Activated CD4-positive, alpha-beta memory T cell treated with anti-CD3 and anti-CD28 coated beads for 36 hours (primary cell): ENCODE data around the gene ZNF814. TPM values are rescaled to one million over a fixed set of nuclear protein-coding genes. Genes with fewer than 3 reads are reported as not detected.
"Not testable (repeated sequence)": the region's sequence is repeated elsewhere in the genome, so short reads cannot be mapped to it uniquely, and the experiment has no call there.

Experiments
- CTCF ChIA-PET: fragments of 350-600 bp; sonication (Branson Sonifier 250); formaldehyde crosslinking; loops from one replicate; lab custom pipeline; 2021; ENCODE audit warnings: antibody characterized with exemption, inconsistent platforms; lab: Charles Lee
- POLR2A ChIA-PET: fragments of 350-600 bp; sonication (Branson Sonifier 250); formaldehyde crosslinking; loops from one replicate; lab custom pipeline; 2021; ENCODE audit warnings: antibody characterized with exemption; lab: Charles Lee
- DNase-seq: peaks from one replicate; pipeline ENCODE4 v3.0.0-alpha.2; 2020
- H3K27ac Mint-ChIP-seq: one replicate; pipeline ENCODE4 v1.8.0; 2021; ENCODE audit warnings: mixed read lengths
- H3K27me3 Mint-ChIP-seq: one replicate; pipeline ENCODE4 v1.8.0; 2021; ENCODE audit warnings: mixed read lengths
- H3K36me3 Mint-ChIP-seq: one replicate; pipeline ENCODE4 v1.8.0; 2021; ENCODE audit warnings: mixed read lengths
- H3K4me1 Mint-ChIP-seq: one replicate; pipeline ENCODE4 v1.8.0; 2021; ENCODE audit warnings: low read depth, mixed read lengths
- H3K4me3 Mint-ChIP-seq: one replicate; pipeline ENCODE4 v1.8.0; 2021; ENCODE audit warnings: mild to moderate bottlenecking, mixed read lengths
- H3K9me3 Mint-ChIP-seq: one replicate; pipeline ENCODE4 v1.8.0; 2021; ENCODE audit warnings: mixed read lengths
- intact Hi-C: fragments of 100-400 bp; cut with micrococcal nuclease; formaldehyde crosslinking; loops from one replicate; pipeline ENCODE4 v1.15.1; 2023
- total RNA-seq, 2 experiments: library from RNA; stranded (reverse); gene quantifications; one replicate each; pipeline ENCODE4 v1.2.3, GENCODE V29; 2021

ZNF814 gene
- total RNA-seq, 2 experiments from 2014 or later, result 10.4 to 12.4 TPM

GRCh38 chr19:57850553-57851017 lies 38.3 kb downstream of the ZNF814 start:
- POLR2A ChIA-PET, result interaction anchor here (1.5 to 1.6 kb wide), 2 partner anchors 31 to 123 kb away, joined by 3 to 5 read pairs; no protein-coding TSS in a partner anchor
- Mint-ChIP-seq H3K9me3 (peaks cover 14% of the 10 kb centered on the region), H3K4me1 (peaks cover 19% of the 10 kb centered on the region), H3K27ac (peak overlapping the region; percentile 90), H3K36me3 (peaks cover 51% of the 10 kb centered on the region), H3K27me3 (no peaks in the 10 kb centered on the region), H3K4me3 (peak overlapping the region; percentile 89)
- intact Hi-C loops, result no loop called here
- CTCF ChIA-PET, result interaction anchor here (0.6 kb wide), 1 partner anchor 21 kb away, joined by 3 read pairs; the partner anchor contains the start of gene ZNF587B
- peak; percentile 51 for DNase-seq

GRCh38 chr19:57849666-57850473 lies 39.0 kb downstream of the ZNF814 start, which contains the start of gene ZNF587:
Gene ZNF587, plus strand, starts transcription at chr19:57849859. Its CDS starts 180 bp downstream, at chr19:57850039.
- H3K4me1 Mint-ChIP-seq, result peaks cover 19% of the 10 kb centered on the region
- ChIA-PET POLR2A (interaction anchor here (0.6 to 1.6 kb wide), 4 partner anchors 30 to 154 kb away, joined by 3 to 5 read pairs (median 4); no protein-coding TSS in a partner anchor), CTCF (interaction anchor here (0.6 kb wide), 1 partner anchor 20 kb away, joined by 3 read pairs; the partner anchor contains the start of gene ZNF587B)
- H3K27ac Mint-ChIP-seq, result peak within 1 kb of the TSS; percentile 90
- peaks cover 51% of the 10 kb centered on the region for H3K36me3 Mint-ChIP-seq
- peaks cover 10% of the 10 kb centered on the region for H3K9me3 Mint-ChIP-seq
- peak within 1 kb of the TSS; percentile 89 for H3K4me3 Mint-ChIP-seq
- DNase-seq, result peak; percentile 85
- H3K27me3 Mint-ChIP-seq, result not testable (repeated sequence)
- intact Hi-C loops, result loop anchor here (5.0 kb wide), 1 partner anchor 38 kb away; the partner anchor contains the start of gene ZNF552

GRCh38 chr19:57849162-57849665 lies 39.6 kb downstream of the ZNF814 start:
- H3K27ac Mint-ChIP-seq, result peak overlapping the region; percentile 90
- CTCF ChIA-PET, H3K27me3 Mint-ChIP-seq, DNase-seq: not testable (repeated sequence)
- intact Hi-C loops, result loop anchor here (5.0 kb wide), 1 partner anchor 37 kb away; the partner anchor contains the start of gene ZNF552
- H3K36me3 Mint-ChIP-seq, result peaks cover 51% of the 10 kb centered on the region
- POLR2A ChIA-PET, result interaction anchor here (0.6 to 1.5 kb wide), 3 partner anchors 30 to 155 kb away, joined by 3 to 4 read pairs (median 3); no protein-coding TSS in a partner anchor
- peak overlapping the region; percentile 89 for H3K4me3 Mint-ChIP-seq
- H3K9me3 Mint-ChIP-seq, result peaks cover 10% of the 10 kb centered on the region
- peaks cover 19% of the 10 kb centered on the region for H3K4me1 Mint-ChIP-seq

- H3K4me3 Mint-ChIP-seq, DNase-seq, CTCF ChIA-PET, H3K27me3 Mint-ChIP-seq, H3K27ac Mint-ChIP-seq, POLR2A ChIA-PET, H3K9me3 Mint-ChIP-seq: not testable (repeated sequence)
- intact Hi-C loops, result loop anchor here (5.0 kb wide), 1 partner anchor 35 kb away; the partner anchor contains the start of gene ZNF552
- peaks cover 45% of the 10 kb centered on the region for H3K36me3 Mint-ChIP-seq
- H3K4me1 Mint-ChIP-seq, result peaks cover 19% of the 10 kb centered on the region
Observed at GRCh38 chr19:57847164-57847563, 41.7 kb downstream of the ZNF814 start.

GRCh38 chr19:57841122-57841763 lies 47.6 kb downstream of the ZNF814 start:
- Mint-ChIP-seq H3K4me1 (peaks cover 11% of the 10 kb centered on the region), H3K27ac (no peak overlapping the region), H3K9me3 (no peaks in the 10 kb centered on the region), H3K27me3 (no peaks in the 10 kb centered on the region), H3K36me3 (peaks cover 50% of the 10 kb centered on the region), H3K4me3 (no peak overlapping the region)
- POLR2A ChIA-PET, result no interaction called here
- DNase-seq, result no peak
- CTCF ChIA-PET, result no interaction called here
- intact Hi-C loops, result no loop called here

- H3K27me3 Mint-ChIP-seq, DNase-seq, CTCF ChIA-PET, POLR2A ChIA-PET, intact Hi-C loops, H3K9me3 Mint-ChIP-seq, H3K4me3 Mint-ChIP-seq: not testable (repeated sequence)
- Mint-ChIP-seq H3K4me1 (peaks cover 11% of the 10 kb centered on the region), H3K36me3 (peaks cover 37% of the 10 kb centered on the region), H3K27ac (peak overlapping the region; percentile 26)
Observed at GRCh38 chr19:57838622-57839191, 50.1 kb downstream of the ZNF814 start.

GRCh38 chr19:57836991-57837390 lies 51.8 kb downstream of the ZNF814 start:
- POLR2A ChIA-PET, H3K9me3 Mint-ChIP-seq, H3K27me3 Mint-ChIP-seq, CTCF ChIA-PET, H3K4me3 Mint-ChIP-seq, DNase-seq, intact Hi-C loops, H3K27ac Mint-ChIP-seq: not testable (repeated sequence)
- peaks cover 26% of the 10 kb centered on the region for H3K36me3 Mint-ChIP-seq
- peaks cover 16% of the 10 kb centered on the region for H3K4me1 Mint-ChIP-seq

- peak; percentile 51 for DNase-seq
- ChIA-PET CTCF (interaction anchor here (0.7 to 1.3 kb wide), 2 partner anchors 10 to 20 kb away, joined by 3 read pairs; no protein-coding TSS in a partner anchor), POLR2A (no interaction called here)
- Mint-ChIP-seq H3K27me3 (no peaks in the 10 kb centered on the region), H3K36me3 (peaks cover 28% of the 10 kb centered on the region), H3K4me3 (no peak within 1 kb of the TSS), H3K27ac (no peak within 1 kb of the TSS), H3K9me3 (peaks cover 2% of the 10 kb centered on the region), H3K4me1 (peaks cover 19% of the 10 kb centered on the region)
- intact Hi-C loops, result no loop called here
Observed at GRCh38 chr19:57830071-57830602, 58.7 kb downstream of the ZNF814 start, which contains the start of gene ZNF587B. Gene ZNF587B, plus strand, starts transcription at chr19:57830299. Its CDS starts 230 bp downstream, at chr19:57830529.

GRCh38 chr19:57829316-57829715 lies 59.5 kb downstream of the ZNF814 start:
- intact Hi-C loops, result no loop called here
- no peak for DNase-seq
- Mint-ChIP-seq H3K27ac (no peak overlapping the region), H3K36me3 (peaks cover 32% of the 10 kb centered on the region), H3K27me3 (no peaks in the 10 kb centered on the region), H3K4me3 (no peak overlapping the region), H3K4me1 (peaks cover 23% of the 10 kb centered on the region), H3K9me3 (peaks cover 2% of the 10 kb centered on the region)
- CTCF ChIA-PET, result interaction anchor here (0.7 to 1.3 kb wide), 2 partner anchors 9 to 21 kb away, joined by 3 read pairs; no protein-coding TSS in a partner anchor
- POLR2A ChIA-PET, result no interaction called here

- CTCF ChIA-PET, result no interaction called here
- Mint-ChIP-seq H3K4me3 (no peak overlapping the region), H3K36me3 (peaks cover 49% of the 10 kb centered on the region), H3K9me3 (peaks cover 2% of the 10 kb centered on the region), H3K4me1 (peaks cover 43% of the 10 kb centered on the region), H3K27me3 (no peaks in the 10 kb centered on the region), H3K27ac (no peak overlapping the region)
- POLR2A ChIA-PET, result no interaction called here
- intact Hi-C loops, result no loop called here
- no peak for DNase-seq
Observed at GRCh38 chr19:57825511-57825910, 63.3 kb downstream of the ZNF814 start.

- H3K9me3 Mint-ChIP-seq, POLR2A ChIA-PET, H3K27me3 Mint-ChIP-seq, H3K4me3 Mint-ChIP-seq, CTCF ChIA-PET, DNase-seq, intact Hi-C loops: not testable (repeated sequence)
- Mint-ChIP-seq H3K4me1 (peaks cover 41% of the 10 kb centered on the region), H3K36me3 (peaks cover 43% of the 10 kb centered on the region), H3K27ac (peak overlapping the region; percentile 11)
Observed at GRCh38 chr19:57823608-57824007, 65.2 kb downstream of the ZNF814 start.
